Stimulated activated CD8-positive, alpha-beta memory T cell treated with anti-CD3 and anti-CD28 coated beads, Interleukin-15, amount 100 ng/mL, for 1 hour (primary cell): ENCODE measurements around the gene AGA.

Experiments used
- DNase-seq: peaks from one replicate; pipeline ENCODE4 v3.0.0-alpha.2; 2020; ENCODE audit warnings: low read depth

AGA gene

DNA sequence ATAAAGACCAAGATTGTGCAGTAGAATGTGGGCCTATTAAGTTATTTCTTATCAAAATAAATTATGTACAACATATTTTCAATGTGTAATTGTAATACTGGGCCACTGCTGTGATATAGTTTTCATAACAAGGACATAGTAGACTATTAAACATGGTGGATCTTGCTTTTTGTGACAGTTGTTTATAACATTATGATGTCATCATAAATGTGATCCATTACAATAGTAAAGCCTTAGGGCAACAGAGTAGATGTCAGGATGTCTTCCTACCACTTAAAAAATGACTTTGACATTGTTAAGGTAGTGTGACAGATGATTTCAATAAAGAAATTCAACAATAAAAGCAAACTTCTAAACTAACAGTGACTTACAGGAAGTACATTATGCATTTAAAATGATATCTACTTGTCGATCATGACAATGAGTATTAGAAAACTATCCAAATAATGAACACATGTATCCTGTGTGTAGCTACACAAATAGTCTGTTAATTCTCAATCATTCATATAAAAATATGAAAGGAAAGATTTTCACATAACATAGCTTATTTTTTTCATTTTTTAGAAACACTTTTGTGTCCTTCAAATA is 5.3 kb upstream of the AGA start:
- DNase-seq, result no peak

GRCh38 chr4:177446586-177446985 is 4.3 kb upstream of the AGA start:
- no peak for DNase-seq

GRCh38 chr4:177444911-177445736 is 2.9 kb upstream of the AGA start:
- no peak for DNase-seq

DNA sequence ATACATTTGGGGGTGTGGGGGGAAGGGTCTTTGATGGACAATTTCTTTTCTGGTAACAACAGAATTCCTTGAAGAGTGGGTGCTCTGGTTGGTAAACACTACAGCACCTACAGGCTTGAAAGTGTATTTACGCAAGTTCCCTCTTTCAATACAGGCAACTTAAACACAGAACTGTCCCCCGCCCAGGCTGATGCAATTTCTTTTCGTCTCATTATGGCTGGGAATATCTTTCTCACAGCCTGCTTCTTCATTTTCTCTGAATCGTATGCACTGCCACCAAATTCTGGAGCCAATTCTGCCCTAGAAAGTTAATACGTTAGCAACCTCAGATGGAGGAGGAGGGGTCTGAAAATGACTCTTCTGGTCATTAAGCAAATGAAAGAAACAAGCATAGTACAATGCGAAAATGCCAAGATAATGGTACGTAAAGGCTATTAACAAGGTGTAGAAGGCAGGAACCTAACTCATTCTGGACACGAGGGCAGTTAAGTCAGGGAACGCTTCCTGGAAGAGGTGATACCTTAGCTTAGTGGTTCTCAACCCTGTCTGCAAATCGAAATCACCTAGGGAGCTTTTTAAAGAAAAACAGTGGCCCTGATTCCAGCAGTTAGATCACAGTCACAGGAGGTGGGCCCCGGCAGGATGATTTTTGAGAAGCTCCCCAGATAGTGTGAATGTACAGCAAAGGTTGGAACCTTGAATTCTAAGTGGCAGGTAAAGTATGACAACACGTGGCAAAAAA is 1.0 kb downstream of the AGA start:
- DNase-seq, result no peak

DNA sequence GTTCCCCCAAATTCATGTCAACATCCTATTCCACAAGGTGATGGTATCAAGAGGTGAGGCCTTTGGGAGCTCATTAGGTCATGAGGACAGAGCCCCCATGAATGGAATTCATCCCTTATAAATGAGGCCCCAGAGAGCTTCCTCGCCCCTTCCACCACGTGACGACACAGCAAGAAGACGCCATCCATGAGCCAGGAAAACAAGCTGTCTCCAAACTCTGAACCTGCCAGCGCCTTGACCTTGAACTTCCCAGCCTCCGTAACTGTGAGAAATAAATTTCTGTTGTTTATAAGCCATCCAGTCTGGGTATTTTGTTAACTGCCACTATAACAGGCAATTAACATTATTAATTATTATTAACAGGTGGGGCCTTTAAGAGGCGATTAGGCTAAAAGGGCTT is 5.8 kb downstream of the AGA start:
- DNase-seq, result no peak

DNA sequence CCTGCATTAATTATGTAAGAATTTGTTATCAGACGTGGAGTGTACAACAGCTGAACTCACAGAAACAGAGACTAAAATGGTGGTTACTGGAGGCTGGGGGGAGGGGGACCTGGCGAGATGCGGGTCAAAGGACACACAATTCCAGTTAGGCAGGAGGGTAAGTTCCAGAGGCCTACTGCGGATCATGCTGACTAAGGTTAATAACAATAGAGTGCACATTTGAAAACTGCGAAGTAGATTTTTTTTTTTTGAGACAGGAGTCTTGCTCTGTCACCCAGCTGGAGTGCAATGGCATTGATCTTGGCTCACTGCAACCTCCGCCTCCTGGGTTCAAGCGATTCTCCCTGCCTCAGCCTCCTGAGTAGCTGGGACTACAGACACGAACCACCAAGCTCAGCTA is 7.6 kb downstream of the AGA start:
- DNase-seq, result no peak

- DNase-seq, result no peak
Observed at GRCh38 chr4:177427192-177427591, 15.0 kb downstream of the AGA start.

GRCh38 chr4:177419434-177419833 is 22.8 kb downstream of the AGA start:
- DNase-seq, result no peak

DNA sequence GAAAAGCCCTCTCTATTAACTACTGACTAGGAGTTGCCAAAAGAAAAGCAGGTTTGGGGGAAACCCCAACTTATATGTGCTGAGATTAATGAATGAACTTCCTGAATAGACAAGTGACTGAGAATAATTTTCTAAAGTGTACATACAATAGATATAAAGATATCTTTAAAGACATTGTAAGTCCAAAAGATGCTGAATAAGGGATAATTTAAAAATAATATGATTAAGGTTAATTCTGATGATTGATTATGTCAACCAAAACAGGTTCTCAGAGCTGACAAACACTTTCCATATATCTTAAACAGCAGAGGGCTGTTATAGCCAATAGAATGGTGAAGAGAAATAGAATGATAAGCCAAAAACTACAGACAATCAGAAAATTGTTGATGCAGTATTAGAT is 28.6 kb downstream of the AGA start:
- DNase-seq, result no peak

DNA sequence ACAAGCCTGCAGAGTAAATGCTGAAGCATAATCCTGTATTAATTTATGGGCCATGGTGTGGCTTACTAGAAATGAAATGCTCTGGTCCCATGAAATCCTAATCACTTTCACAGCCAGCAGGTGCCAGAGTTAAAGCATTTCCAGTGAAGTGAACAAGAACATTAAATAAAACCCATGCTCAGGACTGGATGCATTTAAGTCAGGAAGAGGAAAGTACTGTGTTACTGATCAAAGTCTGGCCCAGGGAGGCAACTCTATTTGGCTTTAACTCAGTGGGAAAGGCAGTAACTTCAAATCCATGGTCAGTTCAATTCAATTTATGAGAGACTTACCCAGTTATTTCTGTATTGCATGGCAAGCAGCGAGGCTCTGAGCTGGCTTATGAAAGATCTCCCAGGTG is 29.2 kb downstream of the AGA start:
- no peak for DNase-seq

DNA sequence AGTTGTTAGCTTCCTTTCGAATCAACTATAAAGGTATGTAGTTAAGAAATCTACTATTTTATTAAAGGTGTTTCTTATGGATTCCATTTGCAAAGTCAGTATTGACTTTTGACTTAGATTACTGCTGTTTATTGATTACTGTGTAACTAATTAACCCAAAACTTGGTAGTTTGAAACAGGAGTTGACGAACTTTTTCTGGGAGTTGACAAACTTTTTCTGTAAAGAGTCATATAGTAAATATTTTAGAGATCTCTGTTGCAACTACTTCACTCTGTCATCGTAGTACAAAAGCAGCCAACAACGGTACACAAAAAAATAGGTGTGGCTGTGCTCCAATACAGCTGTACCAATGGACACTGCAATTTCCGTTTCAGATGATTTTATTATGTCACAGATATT is 30.2 kb downstream of the AGA start:
- no peak for DNase-seq

DNA sequence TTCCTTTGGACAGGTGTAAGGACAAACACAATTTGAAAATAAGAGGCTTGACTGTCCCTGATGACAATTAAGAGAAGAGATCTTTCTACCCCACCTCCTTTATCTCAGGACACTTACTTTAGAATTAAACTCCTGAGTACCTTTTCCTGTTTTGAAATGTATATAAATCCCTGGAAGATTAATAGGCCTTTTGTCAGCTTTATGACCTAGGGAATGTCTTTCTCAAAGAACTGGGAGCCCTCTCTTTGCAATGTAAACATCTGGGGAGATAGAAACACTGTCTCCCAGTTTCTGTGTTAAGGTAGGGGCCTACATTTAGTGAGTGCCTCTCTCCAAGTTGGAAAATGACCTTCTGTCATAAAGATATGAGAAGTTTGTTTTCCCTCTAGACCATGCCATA is 31.7 kb downstream of the AGA start:
- no peak for DNase-seq

- DNase-seq, result no peak
Observed at GRCh38 chr4:177408023-177408422, 34.2 kb downstream of the AGA start.

GRCh38 chr4:177405508-177405907 is 36.7 kb downstream of the AGA start:
- DNase-seq, result no peak

DNA sequence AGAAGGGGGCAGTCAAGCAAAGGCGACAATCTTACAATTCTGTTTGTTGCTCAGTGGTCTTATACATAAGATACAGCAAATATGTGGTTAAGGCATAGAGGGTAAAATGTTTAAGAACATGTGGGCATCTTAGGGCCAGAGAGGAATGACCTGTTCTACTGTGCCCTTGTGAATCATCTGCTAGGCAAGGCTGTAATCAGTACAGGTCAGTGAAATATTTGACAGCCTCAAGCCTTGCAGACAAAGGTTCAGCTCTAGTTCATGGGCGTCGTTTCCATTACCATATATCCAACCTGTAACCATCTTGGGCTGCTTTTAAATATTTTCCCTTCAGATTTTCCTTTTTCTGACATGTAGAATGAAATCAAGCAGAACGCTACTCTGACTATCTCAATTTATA is 37.3 kb downstream of the AGA start:
- no peak for DNase-seq

- DNase-seq, result no peak
Observed at GRCh38 chr4:177404342-177404741, 37.9 kb downstream of the AGA start.

DNA sequence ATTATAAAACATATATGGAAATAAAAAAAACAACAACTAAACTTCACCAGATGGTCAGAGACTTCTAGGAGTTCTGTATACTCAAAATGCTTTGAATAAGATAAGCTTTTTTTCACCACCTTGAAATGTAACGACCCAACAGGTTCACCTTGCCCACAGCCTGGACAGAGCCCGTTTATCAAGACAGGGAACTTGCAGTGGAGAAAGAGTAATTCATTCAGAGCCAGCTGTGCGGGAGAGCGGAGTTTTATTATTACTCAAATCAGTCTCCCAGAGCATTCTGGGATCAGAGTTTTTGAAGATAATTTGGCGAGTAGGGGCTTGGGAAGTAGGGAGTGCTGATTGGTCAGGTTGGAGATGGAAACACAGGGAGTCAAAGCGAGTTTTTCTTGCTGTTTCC is 38.5 kb downstream of the AGA start:
- no peak for DNase-seq

DNA sequence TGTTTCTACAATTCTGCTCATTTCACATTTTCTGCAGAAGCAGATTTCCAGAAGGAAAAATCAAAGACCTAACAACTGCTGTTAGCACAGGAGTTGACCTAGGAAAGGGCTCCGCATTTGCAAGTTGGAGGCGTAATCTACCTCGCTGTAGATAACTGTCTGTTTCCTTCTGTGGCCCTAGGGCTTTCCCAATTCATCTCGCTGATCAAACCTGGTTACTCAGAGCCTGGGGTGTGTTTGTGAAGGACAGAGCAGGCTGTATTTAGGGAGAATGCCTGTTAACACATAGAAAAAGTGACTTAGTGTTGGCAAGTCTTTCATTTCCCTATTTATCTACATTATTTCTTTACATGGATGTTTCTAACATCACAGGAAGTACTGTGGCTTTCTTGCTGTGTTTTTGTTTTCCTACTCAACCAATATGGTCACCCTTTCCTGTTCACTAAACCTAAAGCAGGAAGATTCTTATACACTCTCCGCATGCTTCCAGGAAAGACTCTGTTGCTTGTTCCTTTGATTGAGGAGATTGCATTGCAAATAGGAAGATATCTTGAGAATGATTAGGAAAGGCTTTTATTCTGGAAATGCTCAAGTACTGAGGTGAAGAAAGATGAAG is 40.5 kb downstream of the AGA start:
- DNase-seq, result no peak

DNA sequence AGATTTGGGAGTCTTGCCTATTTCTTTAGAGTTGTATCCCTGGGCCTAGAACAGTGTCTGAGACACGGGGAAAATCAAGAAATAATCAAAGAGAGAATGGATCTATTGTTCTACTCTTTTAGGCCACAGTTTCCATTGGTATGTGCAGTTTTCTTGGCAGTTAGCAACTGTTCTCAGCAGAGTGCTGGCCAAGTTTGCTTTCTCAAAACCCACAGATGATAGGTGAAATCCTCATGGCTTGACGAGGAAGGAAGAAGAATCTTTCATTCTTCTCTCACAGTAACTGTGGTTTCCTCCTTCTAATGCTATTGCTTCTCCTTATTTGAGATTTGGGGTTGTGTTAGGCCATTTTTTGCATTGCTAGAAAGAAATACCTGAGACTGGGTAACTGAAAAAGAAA is 42.2 kb downstream of the AGA start:
- no peak for DNase-seq

DNA sequence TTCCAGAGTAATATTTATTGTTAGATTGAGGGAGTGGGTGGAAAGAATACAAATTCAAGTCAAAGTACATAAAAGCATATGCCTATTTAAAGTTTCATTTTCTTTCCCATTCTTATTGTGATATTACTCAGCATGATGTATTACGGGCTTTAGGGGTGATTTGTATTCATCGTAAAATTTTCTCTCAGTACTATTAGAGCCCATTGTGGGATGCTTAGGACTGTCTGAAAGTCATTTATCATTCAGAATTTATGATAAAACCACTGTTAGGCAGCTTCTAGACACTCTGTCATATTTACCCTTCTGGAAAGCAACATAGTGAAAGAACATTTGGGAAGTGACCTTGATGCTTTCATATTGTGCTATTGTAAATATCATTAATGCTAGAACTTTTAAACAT is 45.9 kb downstream of the AGA start:
- DNase-seq, result no peak

DNA sequence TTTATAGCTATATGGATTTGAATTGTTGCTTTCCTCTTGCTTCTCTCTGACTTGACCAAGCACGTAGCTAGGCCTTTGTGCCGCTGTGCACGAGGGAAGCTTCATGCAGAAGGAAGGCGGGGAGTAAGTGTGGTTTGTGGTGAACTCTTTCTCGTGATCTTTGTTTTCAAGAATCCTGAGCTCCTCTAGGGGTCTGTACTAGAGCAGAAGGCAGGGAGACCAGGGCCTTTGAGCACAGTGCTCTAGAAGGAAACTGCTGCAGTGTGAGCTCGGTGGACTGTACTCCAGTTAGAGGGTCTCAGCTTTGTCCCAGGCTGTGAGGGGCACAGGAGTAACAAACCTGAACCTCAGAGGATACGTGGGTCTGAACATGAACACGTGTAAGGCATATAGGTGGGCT is 49.0 kb downstream of the AGA start:
- DNase-seq, result no peak

GRCh38 chr4:177391953-177392352 is 50.3 kb downstream of the AGA start:
- no peak for DNase-seq

DNA sequence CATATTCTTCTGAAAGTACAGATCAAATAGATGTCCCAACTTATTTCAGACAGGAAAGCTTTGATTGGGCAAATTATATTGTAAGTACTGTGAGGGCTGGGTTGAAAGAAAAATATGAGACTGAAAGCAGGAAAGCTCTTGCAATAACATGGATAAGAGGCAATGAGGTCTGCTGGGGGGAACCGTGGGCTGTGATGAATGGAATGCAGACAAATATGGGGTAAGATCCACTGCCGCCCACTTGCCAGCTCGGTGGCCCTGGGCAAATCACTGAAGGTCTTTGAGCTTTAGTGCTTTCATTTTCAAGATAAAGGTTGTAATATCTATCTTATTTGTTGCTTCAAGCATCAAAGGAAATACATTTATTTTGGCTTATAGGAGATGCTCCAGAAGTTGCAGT is 51.0 kb downstream of the AGA start:
- DNase-seq, result no peak
